HCT116 (cell line): ENCODE data around the gene ARID5B. TPM values are rescaled to one million over a fixed set of nuclear protein-coding genes. Genes with fewer than 3 reads are reported as not detected.

ENCODE experiments used
- ATAC-seq: fragments of 200-7000 bp; cut with Tn5 transposase; 2 replicates; pipeline ENCODE4 v1.9.1; 2020; ENCODE audit warnings: mild to moderate bottlenecking, moderate library complexity
- BruUV-seq: library from RNA; stranded (reverse); fragments of 400-500 nt; replicated peaks from 2 replicates; lab custom pipeline; 2021; lab: Mats Ljungman, UMichigan
- CTCF ChIA-PET: fragments of 300-600 bp; sonication (Branson Sonifier 250); formaldehyde crosslinking; loops from one replicate; lab custom pipeline; 2021; ENCODE audit warnings: antibody characterized with exemption; lab: Charles Lee
- POLR2A ChIA-PET: fragments of 300-600, 350-600 bp; sonication (Branson Sonifier 250); formaldehyde crosslinking; loops from one replicate; lab custom pipeline; 2021; ENCODE audit warnings: antibody characterized with exemption; lab: Charles Lee
- RAD21 ChIA-PET, 2 experiments: fragments of 300-600 bp; sonication (Branson Sonifier 250); formaldehyde crosslinking; loops; one replicate each; lab custom pipeline; 2023; ENCODE audit warnings: low total read pairs in 2 of 2; ENCODE audit not compliant: uncharacterized antibody in 2 of 2, unreplicated experiment in 2 of 2, low non-redundant PET in 1 of 2; lab: Charles Lee
- DNase-seq: peaks from one replicate; pipeline ENCODE4 v3.0.0-alpha.2; 2010; ENCODE audit warnings: low read depth, low spot score
- H2AFZ ChIP-seq: fragments of 200-600 bp; shearing (Covaris generic), sonication (generic); 2 replicates; pipeline ENCODE4 v1.6.1; 2017; ENCODE audit warnings: low read depth, mixed run types, mixed read lengths, antibody characterized with exemption, low read length; ENCODE audit not compliant: poor library complexity, severe bottlenecking
- H3K27ac ChIP-seq: 2 replicates; pipeline ENCODE4 v1.5.1; 2012; ENCODE audit warnings: low read depth, low read length
- H3K27me3 ChIP-seq: fragments of 200-600 bp; sonication (generic); 2 replicates; pipeline ENCODE4 v1.6.1; 2016; ENCODE audit warnings: mixed run types, low read length, mixed read lengths; ENCODE audit not compliant: insufficient read depth
- H3K36me3 ChIP-seq, 2 experiments: fragments of 200-500 bp in 1 of 2; fragments of 200-600 bp in 1 of 2; sonication (Bioruptor generic) in 1 of 2; sonication (generic) in 1 of 2; 2 replicates each; pipeline versions ENCODE4 v1.5.1 to v1.6.1; 2014 to 2016; ENCODE audit warnings: low read length in 2 of 2, inconsistent platforms in 1 of 2, mixed read lengths in 1 of 2, mixed run types in 1 of 2; ENCODE audit not compliant: insufficient read depth in 2 of 2, control insufficient read depth in 1 of 2
- H3K4me1 ChIP-seq, 2 experiments: fragments of 200-600 bp in 1 of 2; sonication (generic) in 1 of 2; 2 replicates each; pipeline versions ENCODE4 v1.5.1 to v1.6.1; 2012 to 2017; ENCODE audit warnings: low read length in 2 of 2, inconsistent platforms in 1 of 2, mild to moderate bottlenecking in 1 of 2, mixed read lengths in 1 of 2, mixed run types in 1 of 2, moderate library complexity in 1 of 2; ENCODE audit not compliant: insufficient read depth in 2 of 2, control insufficient read depth in 1 of 2
- H3K4me2 ChIP-seq: fragments of 200-600 bp; sonication (generic); 2 replicates; pipeline ENCODE4 v1.6.1; 2017; ENCODE audit warnings: mixed run types, low read length, mixed read lengths
- H3K4me3 ChIP-seq, 2 experiments: fragments of 200-600 bp in 1 of 2; sonication (generic) in 1 of 2; replicated peaks in 1 of 2; 2 replicates each; pipeline ENCODE4 v1.5.1; 2011 to 2016; ENCODE audit warnings: low read length in 2 of 2, control low read depth in 1 of 2, low read depth in 1 of 2, mild to moderate bottlenecking in 1 of 2, mixed read lengths in 1 of 2, mixed run types in 1 of 2
- H3K79me2 ChIP-seq: fragments of 200-600 bp; sonication (generic); 2 replicates; pipeline ENCODE4 v1.6.1; 2017; ENCODE audit warnings: mild to moderate bottlenecking, mixed run types, low read length, moderate library complexity, mixed read lengths; ENCODE audit not compliant: insufficient read depth
- H3K9ac ChIP-seq: fragments of 200-600 bp; sonication (generic); 2 replicates; pipeline ENCODE4 v1.6.1; 2016; ENCODE audit warnings: low read length, mixed read lengths
- H3K9me2 ChIP-seq: fragments of 200-600 bp; sonication (generic), shearing (Covaris generic); 2 replicates; pipeline ENCODE4 v1.6.1; 2017; ENCODE audit warnings: mixed run types, mild to moderate bottlenecking, moderate library complexity; ENCODE audit not compliant: insufficient read depth
- H3K9me3 ChIP-seq, 2 experiments: fragments of 200-500 bp in 1 of 2; fragments of 200-600 bp in 1 of 2; sonication (Bioruptor generic) in 1 of 2; sonication (generic) in 1 of 2; 2 replicates each; pipeline ENCODE4 v1.6.1; 2014 to 2017; ENCODE audit warnings: low read length in 2 of 2, mixed read lengths in 2 of 2, inconsistent platforms in 1 of 2, low read depth in 1 of 2, mild to moderate bottlenecking in 1 of 2, mixed run types in 1 of 2, moderate library complexity in 1 of 2; ENCODE audit not compliant: control insufficient read depth in 1 of 2, insufficient read depth in 1 of 2
- H4K20me1 ChIP-seq: fragments of 200-600 bp; sonication (generic), shearing (Covaris generic); 2 replicates; pipeline ENCODE4 v1.6.1; 2017; ENCODE audit warnings: mixed run types, mild to moderate bottlenecking, moderate library complexity; ENCODE audit not compliant: insufficient read depth
- CBX3 ChIP-seq: IDR thresholded peaks from 2 replicates; pipeline ENCODE4 v1.6.1; 2012; ENCODE audit warnings: low read depth
- CEBPB ChIP-seq: IDR thresholded peaks from 2 replicates; pipeline ENCODE4 v1.6.1; 2012; ENCODE audit warnings: low read depth
- EZH2phosphoT487 ChIP-seq: fragments of 200-600 bp; IDR thresholded peaks from 2 replicates; pipeline ENCODE4 v1.6.1; 2018; ENCODE audit warnings: antibody characterized with exemption, borderline replicate concordance
- POLR2A ChIP-seq: IDR thresholded peaks from 2 replicates; pipeline ENCODE4 v1.7.0; 2011; ENCODE audit warnings: borderline replicate concordance; ENCODE audit not compliant: insufficient read depth, insufficient read length; ENCODE audit errors: extremely low read depth
- POLR2AphosphoS5 ChIP-seq: IDR thresholded peaks from 2 replicates; pipeline ENCODE4 v1.6.1; 2011; ENCODE audit warnings: mild to moderate bottlenecking, low read depth, low read length, moderate library complexity
- RAD21 ChIP-seq: IDR thresholded peaks from 2 replicates; pipeline ENCODE4 v1.6.1; 2012; ENCODE audit warnings: low read depth, mild to moderate bottlenecking
- SIN3A ChIP-seq: IDR thresholded peaks from 2 replicates; pipeline ENCODE4 v1.6.1; 2012; ENCODE audit warnings: low read depth
- intact Hi-C: fragments of 100-400 bp; cut with micrococcal nuclease; formaldehyde crosslinking; loops from 2 replicates; pipeline ENCODE4 v1.10.0; 2022
- total RNA-seq: library from RNA; stranded (reverse); gene quantifications from one replicate; pipeline ENCODE4 v1.2.1, GENCODE V29; 2021; ENCODE audit not compliant: unreplicated experiment
- TF ChIP-seq, protein P1 (sequence below): IDR thresholded peaks from 2 replicates; pipeline ENCODE4 v1.6.1; 2012; ENCODE audit warnings: low read depth
- TF ChIP-seq, protein P2 (sequence below), 3 experiments: fragments of 200-600 bp in 1 of 3; sonication (generic) in 1 of 3; IDR thresholded peaks in 2 of 3; conservative IDR thresholded peaks in 1 of 3; 2 replicates each; pipeline ENCODE4 v1.5.1; 2012 to 2017; ENCODE audit warnings: low read depth in 2 of 3, low read length in 2 of 3, antibody characterized with exemption in 1 of 3, borderline replicate concordance in 1 of 3, control low read depth in 1 of 3, mild to moderate bottlenecking in 1 of 3, mixed read lengths in 1 of 3, mixed run types in 1 of 3, moderate library complexity in 1 of 3; ENCODE audit not compliant: insufficient read depth in 1 of 3
- TF ChIP-seq, protein P3 (sequence below): IDR thresholded peaks from 2 replicates; pipeline ENCODE4 v1.6.1; 2011; ENCODE audit warnings: mild to moderate bottlenecking, low read length, moderate library complexity; ENCODE audit not compliant: insufficient replicate concordance; ENCODE audit errors: extremely low read depth
- TF ChIP-seq, protein P4 (sequence below): IDR thresholded peaks from 2 replicates; pipeline ENCODE4 v1.6.1; 2012

ARID5B gene
- total RNA-seq, 1 experiment from 2014 or later: 4.7 TPM

DNA sequence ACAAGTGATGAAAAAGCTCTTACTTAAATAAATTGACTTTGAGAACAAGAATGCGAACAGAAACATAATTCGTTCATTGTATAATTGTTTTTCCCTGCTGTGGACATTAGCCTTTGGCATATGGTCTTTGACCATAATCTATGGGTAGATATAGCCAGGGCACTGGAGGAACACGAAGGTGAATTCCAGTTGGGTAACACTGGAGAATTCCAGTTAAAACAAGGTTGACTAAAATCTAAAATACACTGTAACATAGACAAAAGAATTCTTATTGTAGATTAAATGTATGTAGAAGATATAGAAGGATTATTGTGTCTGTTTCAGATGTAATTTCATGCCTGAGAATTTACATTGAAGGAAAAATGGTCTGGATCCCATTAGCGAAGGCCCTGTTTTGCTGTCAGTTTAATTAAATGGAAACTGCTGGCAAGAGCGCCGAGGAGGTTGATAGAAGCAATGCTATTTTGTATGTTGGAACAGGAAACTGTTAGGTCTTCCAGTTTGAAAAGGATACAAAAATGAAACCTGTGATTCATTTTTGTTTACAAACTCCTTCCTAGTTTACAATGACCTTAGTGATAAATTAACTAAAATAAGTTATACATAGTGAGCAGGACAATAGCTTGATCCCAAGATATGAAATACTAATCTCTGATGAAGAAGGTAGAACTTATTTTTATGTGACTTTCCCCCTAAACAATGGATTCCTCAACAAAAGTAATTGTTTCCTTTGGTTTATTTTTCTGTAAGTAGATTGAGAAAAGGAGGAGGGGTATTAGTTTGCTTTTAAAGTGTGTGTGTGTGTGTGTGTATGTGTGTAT lies 68.9 kb downstream of the ARID5B start:
- RAD21 ChIA-PET: no interaction called here
- peaks cover 2 to 9% of the 10 kb centered on the region in 2 experiments; a peak in 3 of 4 replicates for H3K4me1 ChIP-seq
- ATAC-seq: no peak

More for the DNA sequence above, 68.9 kb downstream of the ARID5B start:
- Histone ChIP-seq H3K9me3 (no peaks in the 10 kb centered on the region), H3K27ac (no peak overlapping the region), H3K27me3 (no peaks in the 10 kb centered on the region), H4K20me1 (no peaks in the 10 kb centered on the region), H3K9me2 (no peaks in the 10 kb centered on the region), H3K4me3 (no peak overlapping the region), H2AFZ (no peak overlapping the region), H3K79me2 (no peaks in the 10 kb centered on the region), H3K36me3 (no peaks in the 10 kb centered on the region), H3K4me2 (no peak overlapping the region), H3K9ac (no peak overlapping the region)
- intact Hi-C loops: no loop called here
- no peak for DNase-seq
- ChIA-PET CTCF (no interaction called here), POLR2A (no interaction called here)
- no TSS peak for BruUV-seq
- no peak for TF ChIP-seq EZH2phosphoT487
- TF ChIP-seq, protein P1, sequence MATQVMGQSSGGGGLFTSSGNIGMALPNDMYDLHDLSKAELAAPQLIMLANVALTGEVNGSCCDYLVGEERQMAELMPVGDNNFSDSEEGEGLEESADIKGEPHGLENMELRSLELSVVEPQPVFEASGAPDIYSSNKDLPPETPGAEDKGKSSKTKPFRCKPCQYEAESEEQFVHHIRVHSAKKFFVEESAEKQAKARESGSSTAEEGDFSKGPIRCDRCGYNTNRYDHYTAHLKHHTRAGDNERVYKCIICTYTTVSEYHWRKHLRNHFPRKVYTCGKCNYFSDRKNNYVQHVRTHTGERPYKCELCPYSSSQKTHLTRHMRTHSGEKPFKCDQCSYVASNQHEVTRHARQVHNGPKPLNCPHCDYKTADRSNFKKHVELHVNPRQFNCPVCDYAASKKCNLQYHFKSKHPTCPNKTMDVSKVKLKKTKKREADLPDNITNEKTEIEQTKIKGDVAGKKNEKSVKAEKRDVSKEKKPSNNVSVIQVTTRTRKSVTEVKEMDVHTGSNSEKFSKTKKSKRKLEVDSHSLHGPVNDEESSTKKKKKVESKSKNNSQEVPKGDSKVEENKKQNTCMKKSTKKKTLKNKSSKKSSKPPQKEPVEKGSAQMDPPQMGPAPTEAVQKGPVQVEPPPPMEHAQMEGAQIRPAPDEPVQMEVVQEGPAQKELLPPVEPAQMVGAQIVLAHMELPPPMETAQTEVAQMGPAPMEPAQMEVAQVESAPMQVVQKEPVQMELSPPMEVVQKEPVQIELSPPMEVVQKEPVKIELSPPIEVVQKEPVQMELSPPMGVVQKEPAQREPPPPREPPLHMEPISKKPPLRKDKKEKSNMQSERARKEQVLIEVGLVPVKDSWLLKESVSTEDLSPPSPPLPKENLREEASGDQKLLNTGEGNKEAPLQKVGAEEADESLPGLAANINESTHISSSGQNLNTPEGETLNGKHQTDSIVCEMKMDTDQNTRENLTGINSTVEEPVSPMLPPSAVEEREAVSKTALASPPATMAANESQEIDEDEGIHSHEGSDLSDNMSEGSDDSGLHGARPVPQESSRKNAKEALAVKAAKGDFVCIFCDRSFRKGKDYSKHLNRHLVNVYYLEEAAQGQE: no peak
- TF ChIP-seq CEBPB: no peak
- TF ChIP-seq, protein P2, sequence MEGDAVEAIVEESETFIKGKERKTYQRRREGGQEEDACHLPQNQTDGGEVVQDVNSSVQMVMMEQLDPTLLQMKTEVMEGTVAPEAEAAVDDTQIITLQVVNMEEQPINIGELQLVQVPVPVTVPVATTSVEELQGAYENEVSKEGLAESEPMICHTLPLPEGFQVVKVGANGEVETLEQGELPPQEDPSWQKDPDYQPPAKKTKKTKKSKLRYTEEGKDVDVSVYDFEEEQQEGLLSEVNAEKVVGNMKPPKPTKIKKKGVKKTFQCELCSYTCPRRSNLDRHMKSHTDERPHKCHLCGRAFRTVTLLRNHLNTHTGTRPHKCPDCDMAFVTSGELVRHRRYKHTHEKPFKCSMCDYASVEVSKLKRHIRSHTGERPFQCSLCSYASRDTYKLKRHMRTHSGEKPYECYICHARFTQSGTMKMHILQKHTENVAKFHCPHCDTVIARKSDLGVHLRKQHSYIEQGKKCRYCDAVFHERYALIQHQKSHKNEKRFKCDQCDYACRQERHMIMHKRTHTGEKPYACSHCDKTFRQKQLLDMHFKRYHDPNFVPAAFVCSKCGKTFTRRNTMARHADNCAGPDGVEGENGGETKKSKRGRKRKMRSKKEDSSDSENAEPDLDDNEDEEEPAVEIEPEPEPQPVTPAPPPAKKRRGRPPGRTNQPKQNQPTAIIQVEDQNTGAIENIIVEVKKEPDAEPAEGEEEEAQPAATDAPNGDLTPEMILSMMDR (IDR thresholded peaks at IDR 0.05 in 2 of 3, conservative IDR thresholded peaks at IDR 0.05 in 1 of 3; ENCODE audit: borderline replicate concordance in 1 of 3, insufficient read depth in 1 of 3, low read depth in 2 of 3, low read length in 2 of 3): no peak
- TF ChIP-seq RAD21: no peak
- TF ChIP-seq, protein P3, sequence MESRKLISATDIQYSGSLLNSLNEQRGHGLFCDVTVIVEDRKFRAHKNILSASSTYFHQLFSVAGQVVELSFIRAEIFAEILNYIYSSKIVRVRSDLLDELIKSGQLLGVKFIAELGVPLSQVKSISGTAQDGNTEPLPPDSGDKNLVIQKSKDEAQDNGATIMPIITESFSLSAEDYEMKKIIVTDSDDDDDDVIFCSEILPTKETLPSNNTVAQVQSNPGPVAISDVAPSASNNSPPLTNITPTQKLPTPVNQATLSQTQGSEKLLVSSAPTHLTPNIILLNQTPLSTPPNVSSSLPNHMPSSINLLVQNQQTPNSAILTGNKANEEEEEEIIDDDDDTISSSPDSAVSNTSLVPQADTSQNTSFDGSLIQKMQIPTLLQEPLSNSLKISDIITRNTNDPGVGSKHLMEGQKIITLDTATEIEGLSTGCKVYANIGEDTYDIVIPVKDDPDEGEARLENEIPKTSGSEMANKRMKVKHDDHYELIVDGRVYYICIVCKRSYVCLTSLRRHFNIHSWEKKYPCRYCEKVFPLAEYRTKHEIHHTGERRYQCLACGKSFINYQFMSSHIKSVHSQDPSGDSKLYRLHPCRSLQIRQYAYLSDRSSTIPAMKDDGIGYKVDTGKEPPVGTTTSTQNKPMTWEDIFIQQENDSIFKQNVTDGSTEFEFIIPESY: no peak
- no peak for TF ChIP-seq CBX3
- TF ChIP-seq POLR2A: no peak
- TF ChIP-seq SIN3A: no peak
- no peak for TF ChIP-seq POLR2AphosphoS5
- TF ChIP-seq, protein P4, sequence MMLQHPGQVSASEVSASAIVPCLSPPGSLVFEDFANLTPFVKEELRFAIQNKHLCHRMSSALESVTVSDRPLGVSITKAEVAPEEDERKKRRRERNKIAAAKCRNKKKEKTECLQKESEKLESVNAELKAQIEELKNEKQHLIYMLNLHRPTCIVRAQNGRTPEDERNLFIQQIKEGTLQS: no peak
